GM19240 (cell line): ENCODE measurements around the gene DIRAS1.
A peak's percentile ranks its signal among the peaks of the same experiment; 100 is the strongest.
"Not testable (repeated sequence)": the region's sequence is repeated elsewhere in the genome, so short reads cannot be mapped to it uniquely, and the experiment has no call there.

ENCODE experiments used
- DNase-seq: peaks from one replicate; pipeline ENCODE4 v3.0.0; 2011; ENCODE audit warnings: low spot score; ENCODE audit not compliant: insufficient read length

The DIRAS1 gene

GRCh38 chr19:2679439-2679838 lies 41.7 kb downstream of the DIRAS1 start:
- DNase-seq: no peak

DNA sequence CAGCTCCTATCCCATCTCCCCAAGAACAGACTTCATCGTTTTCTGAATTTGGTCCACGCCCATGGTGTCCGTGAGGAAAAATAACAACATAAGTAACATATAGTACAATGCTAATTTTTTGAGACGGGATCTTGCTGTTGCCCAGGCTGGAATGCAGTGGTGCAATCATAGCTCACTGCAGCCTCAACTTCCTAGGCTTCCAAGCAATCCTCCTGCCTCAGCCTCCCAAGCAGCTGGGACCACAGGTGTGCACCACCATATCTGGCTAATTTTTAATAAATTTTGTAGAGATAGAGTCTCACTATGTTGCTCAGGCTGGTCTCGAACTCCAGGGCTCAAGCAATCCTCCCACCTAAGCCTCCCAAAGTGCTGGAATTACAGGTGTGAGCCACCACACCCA lies 42.2 kb downstream of the DIRAS1 start:
- not testable (repeated sequence) for DNase-seq

GRCh38 chr19:2678044-2678671 lies 43.0 kb downstream of the DIRAS1 start:
- peak; percentile 70 for DNase-seq

DNA sequence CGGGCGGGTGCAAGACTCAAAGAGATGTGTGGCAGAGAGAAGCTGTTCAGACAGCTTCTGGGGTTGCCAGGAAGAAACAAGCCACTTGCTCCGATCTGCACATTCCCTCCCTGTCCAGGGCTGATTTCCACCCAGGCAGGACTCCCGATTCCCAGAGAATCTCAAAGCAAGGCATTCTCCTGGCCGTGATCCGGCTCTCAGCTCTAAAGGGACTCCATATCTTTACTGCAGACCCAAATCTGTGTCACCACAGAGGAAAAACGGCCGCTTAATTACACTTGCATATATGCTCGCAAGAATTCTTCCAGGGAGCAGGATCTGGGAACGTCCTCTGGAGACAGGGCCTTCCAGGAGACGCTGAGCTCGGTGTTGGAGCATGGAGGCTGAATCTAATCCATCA lies 44.3 kb downstream of the DIRAS1 start:
- no peak for DNase-seq

DNA sequence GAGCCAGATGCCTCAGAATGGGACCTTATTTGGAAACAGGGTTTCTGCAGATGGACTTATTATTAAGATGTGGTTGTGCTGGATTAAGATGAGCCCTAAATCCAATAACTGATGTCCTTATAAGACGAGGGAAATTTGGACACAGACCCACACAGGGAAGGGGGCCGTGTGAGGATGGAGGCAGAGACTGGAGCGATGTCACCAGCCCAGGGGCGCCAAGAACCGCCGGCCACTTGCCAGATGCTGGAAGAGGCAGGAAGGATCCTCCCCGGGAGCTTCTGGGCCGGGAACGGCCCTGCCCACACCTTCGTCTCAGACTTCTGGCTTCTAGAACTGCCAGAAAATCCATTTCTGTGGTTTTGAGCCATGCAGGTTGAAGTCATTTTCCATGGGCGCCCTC lies 45.3 kb downstream of the DIRAS1 start:
- no peak for DNase-seq

DNA sequence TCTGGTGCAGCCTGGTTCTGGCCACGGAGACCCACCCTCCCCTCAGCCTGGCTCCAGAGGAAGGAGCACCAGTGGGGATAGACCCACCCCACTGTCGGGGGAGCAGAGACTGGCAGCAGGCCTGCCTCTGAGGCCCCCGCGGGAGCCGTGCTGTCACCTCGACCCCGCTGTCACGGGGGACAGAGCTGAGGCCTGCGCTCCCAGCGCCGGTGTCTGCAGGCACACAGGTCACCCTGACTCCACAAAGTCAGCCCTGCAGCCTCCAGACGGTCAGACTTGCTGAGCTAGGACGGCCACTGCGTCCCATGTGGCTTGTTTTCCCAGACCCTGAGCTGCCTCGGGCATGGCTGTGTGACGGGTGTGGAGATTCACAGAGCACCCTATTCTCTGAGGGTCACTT lies 51.0 kb downstream of the DIRAS1 start:
- no peak for DNase-seq

DNA sequence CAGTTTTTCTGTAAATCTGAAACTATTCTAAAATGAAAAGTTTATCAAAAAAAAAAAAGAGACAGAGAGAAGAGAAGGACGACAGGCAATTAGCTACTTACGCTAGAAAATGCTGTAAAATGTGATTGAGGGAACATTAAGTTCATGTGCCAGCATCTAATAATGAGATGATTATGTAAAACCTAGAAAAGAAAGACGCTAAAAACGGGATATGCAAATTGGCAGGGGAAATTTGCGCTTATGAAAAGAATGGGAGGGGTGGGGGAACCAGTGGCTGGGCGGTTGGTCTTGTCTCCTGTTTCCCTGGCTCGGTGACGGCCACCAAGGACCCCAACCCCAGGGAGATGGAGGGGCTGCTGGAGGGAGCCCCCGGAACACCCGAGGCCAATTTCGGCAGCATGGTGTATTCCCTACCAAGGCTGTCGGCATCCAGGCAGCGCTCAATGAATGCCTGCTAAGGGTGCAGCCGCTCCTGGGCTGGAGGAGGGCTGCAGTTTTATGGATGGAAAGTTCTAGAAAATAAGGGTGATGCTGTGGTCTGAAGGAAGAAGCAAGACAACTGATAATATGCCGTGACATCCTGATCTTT lies 52.9 kb downstream of the DIRAS1 start:
- DNase-seq: peak; percentile 50

DNA sequence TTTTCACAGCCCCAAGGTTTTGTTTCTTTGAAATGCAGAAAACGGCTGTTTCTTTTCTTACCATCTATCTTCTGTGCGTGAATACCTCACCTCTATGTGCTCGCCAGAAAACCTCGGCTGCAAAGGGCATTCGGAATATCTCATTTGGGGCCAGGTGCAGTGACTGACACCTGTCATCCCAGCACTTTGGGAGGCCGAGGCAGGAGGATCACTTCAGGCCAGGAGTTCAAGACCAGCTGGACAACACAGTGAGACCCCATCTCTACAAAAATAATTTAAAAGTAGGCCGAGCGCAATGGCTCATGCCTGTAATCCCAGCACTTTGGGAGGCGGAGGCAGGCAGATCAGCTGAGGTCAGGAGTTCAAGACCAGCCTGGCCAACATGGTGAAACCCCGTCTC lies 53.8 kb downstream of the DIRAS1 start:
- not testable (repeated sequence) for DNase-seq

DNA sequence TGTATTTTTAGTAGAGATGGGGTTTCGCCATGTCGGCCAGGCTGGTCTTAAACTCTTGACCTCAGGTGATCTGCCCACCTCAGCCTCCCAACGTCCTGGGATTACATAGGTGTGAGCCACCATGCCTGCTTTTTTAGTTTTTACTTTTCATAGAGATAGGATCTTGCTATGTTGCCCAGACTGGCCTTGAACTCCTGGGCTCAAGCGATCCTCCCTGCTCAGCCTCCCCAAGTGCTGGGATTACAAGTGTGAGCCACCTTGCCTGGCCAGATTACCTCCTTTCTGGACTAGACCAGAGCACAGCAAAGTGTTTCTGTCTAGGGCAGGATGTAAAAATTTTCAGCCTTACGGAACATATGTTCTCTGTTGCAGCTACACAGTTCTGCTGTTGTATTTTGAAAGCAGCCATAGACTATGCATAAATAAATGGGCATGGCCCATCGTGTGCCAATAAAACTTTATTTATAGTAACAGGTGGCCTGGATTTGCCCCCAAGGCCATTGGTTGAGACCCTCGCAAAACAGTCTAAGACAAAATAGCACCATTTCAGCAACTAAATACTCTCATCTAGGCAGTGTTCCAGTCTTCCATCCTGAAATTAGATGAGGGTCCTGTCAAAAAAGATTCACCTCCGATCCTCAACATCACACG lies 54.7 kb downstream of the DIRAS1 start:
- DNase-seq: no peak

GRCh38 chr19:2665103-2665502 lies 56.1 kb downstream of the DIRAS1 start:
- DNase-seq: no peak
